HUES6 (cell line): ENCODE measurements around the gene CD4.
A peak's percentile ranks its signal among the peaks of the same experiment; 100 is the strongest.
"Not testable (repeated sequence)": the region's sequence is repeated elsewhere in the genome, so short reads cannot be mapped to it uniquely, and the experiment has no call there.

Experiments used
- H3K27ac ChIP-seq: 2 replicates; pipeline ENCODE4 v1.7.0; 2013; ENCODE audit warnings: low read depth, mild to moderate bottlenecking, low read length, inconsistent platforms
- H3K27me3 ChIP-seq: 2 replicates; pipeline ENCODE4 v1.6.1; 2013; ENCODE audit warnings: low read length; ENCODE audit not compliant: control insufficient read depth, insufficient read depth
- H3K36me3 ChIP-seq: 2 replicates; pipeline ENCODE4 v1.6.1; 2013; ENCODE audit warnings: low read length; ENCODE audit not compliant: control insufficient read depth, insufficient read depth
- H3K4me1 ChIP-seq: 2 replicates; pipeline ENCODE4 v1.6.1; 2013; ENCODE audit warnings: low read length; ENCODE audit not compliant: control insufficient read depth, insufficient read depth
- H3K4me3 ChIP-seq: 2 replicates; pipeline ENCODE4 v1.5.1; 2013; ENCODE audit warnings: low read depth, low read length
- H3K9ac ChIP-seq: one replicate; pipeline ENCODE4 v1.6.1; 2013; ENCODE audit warnings: mild to moderate bottlenecking, low read length
- H3K9me3 ChIP-seq: 2 replicates; pipeline ENCODE4 v1.6.1; 2013; ENCODE audit warnings: low read depth, low read length; ENCODE audit not compliant: control insufficient read depth, insufficient read depth

Gene CD4

GRCh38 chr12:6788972-6789924 is at the start of gene CD4:
TSS of gene CD4 (plus strand) at chr12:6789528. CDS start at chr12:6800139, 10,611 bp downstream.
- Histone ChIP-seq H3K4me3 (no peak within 1 kb of the TSS), H3K9ac (peak within 1 kb of the TSS; percentile 16), H3K27me3 (no peaks in the 10 kb centered on the region), H3K27ac (no peak within 1 kb of the TSS), H3K36me3 (no peaks in the 10 kb centered on the region), H3K4me1 (peaks cover 30% of the 10 kb centered on the region), H3K9me3 (no peaks in the 10 kb centered on the region)

GRCh38 chr12:6742080-6742479 is 47.2 kb upstream of the CD4 start:
- not testable (repeated sequence) for H3K4me1 ChIP-seq, H3K9ac ChIP-seq, H3K27ac ChIP-seq, H3K27me3 ChIP-seq, H3K9me3 ChIP-seq, H3K4me3 ChIP-seq
- H3K36me3 ChIP-seq, result peaks cover 16% of the 10 kb centered on the region

GRCh38 chr12:6742834-6743233 is 46.5 kb upstream of the CD4 start:
- Histone ChIP-seq H3K4me1 (peaks cover 3% of the 10 kb centered on the region; the same call in 1 of the 2 replicates), H3K27me3 (no peaks in the 10 kb centered on the region), H3K27ac (no peak overlapping the region), H3K9ac (no peak overlapping the region), H3K9me3 (no peaks in the 10 kb centered on the region), H3K36me3 (peaks cover 24% of the 10 kb centered on the region), H3K4me3 (no peak overlapping the region)

GRCh38 chr12:6743300-6743699 is 46.0 kb upstream of the CD4 start:
- not testable (repeated sequence) for H3K27ac ChIP-seq, H3K4me1 ChIP-seq, H3K9me3 ChIP-seq, H3K9ac ChIP-seq, H3K27me3 ChIP-seq, H3K4me3 ChIP-seq
- H3K36me3 ChIP-seq, result peaks cover 28% of the 10 kb centered on the region

- Histone ChIP-seq H3K36me3 (peaks cover 55% of the 10 kb centered on the region), H3K27me3 (no peaks in the 10 kb centered on the region), H3K4me3 (no peak overlapping the region), H3K9me3 (no peaks in the 10 kb centered on the region), H3K4me1 (peaks cover 3% of the 10 kb centered on the region; the same call in 1 of the 2 replicates), H3K9ac (no peak overlapping the region), H3K27ac (no peak overlapping the region)
Measured at GRCh38 chr12:6745741-6746525, 43.4 kb upstream of the CD4 start.

- Histone ChIP-seq H3K4me3 (no peak overlapping the region), H3K9me3 (no peaks in the 10 kb centered on the region), H3K9ac (no peak overlapping the region), H3K27me3 (no peaks in the 10 kb centered on the region), H3K36me3 (peaks cover 67% of the 10 kb centered on the region), H3K4me1 (peaks cover 9% of the 10 kb centered on the region), H3K27ac (no peak overlapping the region)
Measured at GRCh38 chr12:6747216-6747615, 42.1 kb upstream of the CD4 start.

GRCh38 chr12:6748761-6749160 is 40.6 kb upstream of the CD4 start:
- H3K36me3 ChIP-seq, result peaks cover 67% of the 10 kb centered on the region

GRCh38 chr12:6750506-6750905 is 38.8 kb upstream of the CD4 start:
- Histone ChIP-seq H3K36me3 (peaks cover 65% of the 10 kb centered on the region), H3K9ac (no peak overlapping the region), H3K4me3 (no peak overlapping the region)

More at GRCh38 chr12:6748761-6749160, 40.6 kb upstream of the CD4 start:
- Histone ChIP-seq H3K4me3 (no peak overlapping the region), H3K4me1 (peaks cover 11% of the 10 kb centered on the region), H3K9ac (no peak overlapping the region), H3K27me3 (no peaks in the 10 kb centered on the region), H3K27ac (no peak overlapping the region), H3K9me3 (no peaks in the 10 kb centered on the region)

GRCh38 chr12:6751767-6752166 is 37.6 kb upstream of the CD4 start:
- H3K36me3 ChIP-seq, result peaks cover 53% of the 10 kb centered on the region
- no peaks in the 10 kb centered on the region for H3K9me3 ChIP-seq
- peaks cover 15% of the 10 kb centered on the region for H3K4me1 ChIP-seq
- H3K9ac ChIP-seq, result peak overlapping the region; percentile 98
- H3K27me3 ChIP-seq, result no peaks in the 10 kb centered on the region
- H3K4me3 ChIP-seq, result peak overlapping the region; percentile 88
- no peak overlapping the region for H3K27ac ChIP-seq

More at GRCh38 chr12:6750506-6750905, 38.8 kb upstream of the CD4 start:
- Histone ChIP-seq H3K27me3 (no peaks in the 10 kb centered on the region), H3K4me1 (peaks cover 15% of the 10 kb centered on the region), H3K27ac (no peak overlapping the region), H3K9me3 (no peaks in the 10 kb centered on the region)

- Histone ChIP-seq H3K27ac (peak overlapping the region; percentile 94), H3K36me3 (peaks cover 48% of the 10 kb centered on the region), H3K27me3 (no peaks in the 10 kb centered on the region), H3K4me3 (peak overlapping the region; percentile 88), H3K4me1 (peaks cover 15% of the 10 kb centered on the region), H3K9ac (peak overlapping the region; percentile 98), H3K9me3 (no peaks in the 10 kb centered on the region)
Measured at GRCh38 chr12:6752167-6752920, 37.0 kb upstream of the CD4 start.
